NT2/D1 (cell line): ENCODE measurements around the gene OR4B1.
"Not testable (repeated sequence)": the region's sequence is repeated elsewhere in the genome, so short reads cannot be mapped to it uniquely, and the experiment has no call there.

Source experiments
- DNase-seq: peaks from one replicate; pipeline ENCODE4 v3.0.0-alpha.2; 2011; ENCODE audit warnings: low read depth, low spot score
- H3K27me3 ChIP-seq: 2 replicates; pipeline ENCODE4 v1.6.0; 2011; ENCODE audit warnings: mild to moderate bottlenecking; ENCODE audit not compliant: insufficient read length, insufficient read depth
- H3K36me3 ChIP-seq: 2 replicates; pipeline ENCODE4 v1.6.1; 2011; ENCODE audit warnings: mild to moderate bottlenecking, low read length, mixed read lengths; ENCODE audit not compliant: insufficient read depth, insufficient read length
- H3K4me1 ChIP-seq: 2 replicates; pipeline ENCODE4 v1.5.1; 2011; ENCODE audit not compliant: insufficient read depth, insufficient read length
- H3K4me3 ChIP-seq: 2 replicates; pipeline ENCODE4 v1.5.1; 2011; ENCODE audit warnings: low read depth; ENCODE audit not compliant: insufficient read length
- H3K9ac ChIP-seq: 2 replicates; pipeline ENCODE4 v1.6.0; 2011; ENCODE audit warnings: low read depth; ENCODE audit not compliant: insufficient read length
- H3K9me3 ChIP-seq: 2 replicates; pipeline ENCODE4 v1.5.1; 2011; ENCODE audit warnings: mild to moderate bottlenecking, low read length; ENCODE audit not compliant: insufficient read depth
- SUZ12 ChIP-seq: IDR thresholded peaks from 2 replicates; pipeline ENCODE4 v1.6.1; 2011; ENCODE audit not compliant: insufficient read length, insufficient read depth; ENCODE audit errors: extremely low read depth
- YY1 ChIP-seq: IDR thresholded peaks from 2 replicates; pipeline ENCODE4 v1.6.1; 2011; ENCODE audit not compliant: insufficient read length, insufficient read depth
- ZNF274 ChIP-seq: IDR thresholded peaks from 2 replicates; pipeline ENCODE4 v1.6.1; 2011; ENCODE audit warnings: mild to moderate bottlenecking, low read depth, low read length

OR4B1 gene

GRCh38 chr11:48172818-48173609, 43.6 kb upstream of the OR4B1 start:
- no peak for TF ChIP-seq SUZ12
- no peak for TF ChIP-seq YY1
- no peak for TF ChIP-seq ZNF274
- peak; percentile 62 for DNase-seq
- Histone ChIP-seq H3K27me3 (peaks cover 3% of the 10 kb centered on the region), H3K9me3 (no peaks in the 10 kb centered on the region), H3K4me3 (no peak overlapping the region), H3K9ac (no peak overlapping the region), H3K36me3 (peaks cover 9% of the 10 kb centered on the region), H3K4me1 (peaks cover 11% of the 10 kb centered on the region)

- no peak for DNase-seq
- Histone ChIP-seq H3K4me1 (peaks cover 3% of the 10 kb centered on the region), H3K4me3 (no peak overlapping the region), H3K27me3 (peaks cover 5% of the 10 kb centered on the region), H3K9ac (no peak overlapping the region), H3K9me3 (no peaks in the 10 kb centered on the region), H3K36me3 (no peaks in the 10 kb centered on the region)
- TF ChIP-seq YY1 (no peak), ZNF274 (no peak), SUZ12 (no peak)
These were observed 38.9 kb upstream of the OR4B1 start for GRCh38 chr11:48177661-48178060.

- TF ChIP-seq SUZ12 (no peak), ZNF274 (no peak), YY1 (no peak)
- H3K36me3 ChIP-seq, result no peaks in the 10 kb centered on the region
- DNase-seq, result no peak
- H3K27me3 ChIP-seq, result peaks cover 5% of the 10 kb centered on the region
- H3K9me3 ChIP-seq, result no peaks in the 10 kb centered on the region
- no peak overlapping the region for H3K4me3 ChIP-seq
- H3K9ac ChIP-seq, result no peak overlapping the region
- H3K4me1 ChIP-seq, result no peaks in the 10 kb centered on the region
These were observed 36.0 kb upstream of the OR4B1 start for GRCh38 chr11:48180627-48181026.

- TF ChIP-seq ZNF274, result no peak
- no peak for TF ChIP-seq SUZ12
- no peak for TF ChIP-seq YY1
- no peaks in the 10 kb centered on the region for H3K4me1 ChIP-seq
- no peaks in the 10 kb centered on the region for H3K9me3 ChIP-seq
- no peaks in the 10 kb centered on the region for H3K36me3 ChIP-seq
- H3K4me3 ChIP-seq, result no peak overlapping the region
- peaks cover 3% of the 10 kb centered on the region for H3K27me3 ChIP-seq
- no peak overlapping the region for H3K9ac ChIP-seq
- no peak for DNase-seq
These were observed 33.6 kb upstream of the OR4B1 start for GRCh38 chr11:48182860-48183526.

GRCh38 chr11:48184452-48184851, 32.2 kb upstream of the OR4B1 start:
- Histone ChIP-seq H3K9ac (no peak overlapping the region), H3K4me3 (no peak overlapping the region), H3K27me3 (peaks cover 3% of the 10 kb centered on the region), H3K4me1 (no peaks in the 10 kb centered on the region), H3K36me3 (no peaks in the 10 kb centered on the region), H3K9me3 (no peaks in the 10 kb centered on the region)
- TF ChIP-seq SUZ12 (no peak), YY1 (no peak), ZNF274 (no peak)
- no peak for DNase-seq

- H3K27me3 ChIP-seq, H3K4me1 ChIP-seq, H3K36me3 ChIP-seq, H3K9ac ChIP-seq: not testable (repeated sequence)
- DNase-seq, result peak; percentile 27
- peaks cover 22% of the 10 kb centered on the region for H3K9me3 ChIP-seq
- peak overlapping the region; percentile 1 for H3K4me3 ChIP-seq
These were observed 25.5 kb upstream of the OR4B1 start for GRCh38 chr11:48190906-48191654.

- H3K9me3 ChIP-seq, result peaks cover 26% of the 10 kb centered on the region
- no peaks in the 10 kb centered on the region for H3K27me3 ChIP-seq
- no peak overlapping the region for H3K9ac ChIP-seq
- TF ChIP-seq SUZ12, result no peak
- TF ChIP-seq ZNF274, result no peak
- TF ChIP-seq YY1, result no peak
- H3K36me3 ChIP-seq, result no peaks in the 10 kb centered on the region
- no peaks in the 10 kb centered on the region for H3K4me1 ChIP-seq
- no peak for DNase-seq
- H3K4me3 ChIP-seq, result no peak overlapping the region
These were observed 22.7 kb upstream of the OR4B1 start for GRCh38 chr11:48193876-48194275.
